GM10266 (cell line): Measurements from ENCODE around the gene PRTN3.
"Not testable (repeated sequence)": the region's sequence is repeated elsewhere in the genome, so short reads cannot be mapped to it uniquely, and the experiment has no call there.

ENCODE experiments used
- DNase-seq: peaks from one replicate; pipeline ENCODE4 v3.0.0; 2012; ENCODE audit errors: extremely low spot score
- CTCF ChIP-seq: IDR thresholded peaks from 2 replicates; pipeline ENCODE4 v1.5.1; 2012; ENCODE audit warnings: mild to moderate bottlenecking, low read depth; ENCODE audit not compliant: control insufficient read depth, insufficient read depth; ENCODE audit errors: missing control alignments

The PRTN3 gene

GRCh38 chr19:834216-834615, 6.6 kb upstream of the PRTN3 start:
- no peak for DNase-seq
- no peak for TF ChIP-seq CTCF

- no peak for TF ChIP-seq CTCF
- DNase-seq, result no peak
Measured at GRCh38 chr19:835210-835810, 5.5 kb upstream of the PRTN3 start.

GRCh38 chr19:842802-843179, 2.0 kb downstream of the PRTN3 start:
- not testable (repeated sequence) for DNase-seq

- no peak for DNase-seq
- no peak for TF ChIP-seq CTCF
Measured at GRCh38 chr19:843180-843835, 2.5 kb downstream of the PRTN3 start.

- no peak for TF ChIP-seq CTCF
- DNase-seq, result no peak
Measured at GRCh38 chr19:843836-844545, 3.2 kb downstream of the PRTN3 start.

GRCh38 chr19:844546-844971, 3.8 kb downstream of the PRTN3 start:
- no peak for DNase-seq
- TF ChIP-seq CTCF, result no peak

GRCh38 chr19:845707-846521, 5.1 kb downstream of the PRTN3 start:
- DNase-seq, result no peak
- no peak for TF ChIP-seq CTCF
